PC-3 (cell line): ENCODE results near the gene SEMA3B.

ENCODE experiments used
- EZH2 ChIP-seq: fragments of 300-600 bp; sonication (generic); IDR thresholded peaks from one replicate; pipeline ENCODE4 v1.6.1; 2017; ENCODE audit warnings: antibody characterized with exemption, mild to moderate bottlenecking, low read length; ENCODE audit not compliant: unreplicated experiment
- EZH2phosphoT487 ChIP-seq: fragments of 300-600 bp; sonication (generic); IDR thresholded peaks from 2 replicates; pipeline ENCODE4 v1.6.1; 2018; ENCODE audit warnings: mild to moderate bottlenecking, antibody characterized with exemption, low read length, borderline replicate concordance
- TF ChIP-seq, protein P1 (sequence below): fragments of 300-600 bp; sonication (generic); conservative IDR thresholded peaks from 2 replicates; pipeline ENCODE4 v1.5.1; 2017; ENCODE audit warnings: antibody characterized with exemption, low read depth, mild to moderate bottlenecking, low read length

DNA sequence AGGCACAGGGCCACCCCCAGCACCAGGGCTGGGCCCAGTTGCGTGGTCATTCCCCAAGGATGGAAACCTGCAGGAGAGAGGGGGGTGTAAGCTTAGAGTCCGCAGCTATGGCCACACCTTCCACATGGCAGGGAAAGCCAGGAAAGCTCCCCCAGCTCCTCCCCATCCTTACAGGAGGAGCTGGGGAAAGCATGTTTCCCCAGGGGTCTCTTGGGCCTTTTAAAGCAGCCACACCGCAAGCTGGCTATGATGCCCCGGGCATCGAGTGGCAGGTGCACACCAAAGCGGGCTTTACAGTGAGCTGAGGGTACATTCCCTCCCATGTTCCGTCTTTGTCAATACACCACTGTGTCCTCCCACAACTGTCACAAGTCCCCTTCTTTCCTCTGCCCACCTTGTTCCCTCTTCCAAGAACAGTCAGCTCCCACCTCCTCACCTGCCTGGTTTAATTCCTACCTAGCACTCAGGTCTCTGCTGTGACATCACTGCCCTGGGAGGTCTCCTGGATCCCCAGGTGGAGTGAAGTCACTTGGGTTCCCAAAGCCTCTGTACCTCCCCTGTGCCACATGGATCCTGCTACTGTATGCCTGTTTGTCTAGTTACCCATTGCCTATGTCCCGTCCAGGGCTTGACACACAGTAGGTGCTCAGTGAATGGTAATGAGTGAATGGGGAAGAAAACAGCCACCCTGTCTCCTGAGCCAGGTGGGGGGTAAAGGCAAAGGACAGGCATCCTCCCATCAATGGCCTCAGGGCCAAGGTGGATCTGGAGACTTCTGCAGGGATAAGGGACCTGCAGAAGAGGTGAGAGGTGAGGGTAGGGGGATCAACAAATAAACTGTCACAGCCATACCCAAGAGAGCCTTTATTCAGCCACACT is 26.8 kb downstream of the SEMA3B start:
- TF ChIP-seq EZH2 (no peak), EZH2phosphoT487 (no peak)
- TF ChIP-seq, protein P1, sequence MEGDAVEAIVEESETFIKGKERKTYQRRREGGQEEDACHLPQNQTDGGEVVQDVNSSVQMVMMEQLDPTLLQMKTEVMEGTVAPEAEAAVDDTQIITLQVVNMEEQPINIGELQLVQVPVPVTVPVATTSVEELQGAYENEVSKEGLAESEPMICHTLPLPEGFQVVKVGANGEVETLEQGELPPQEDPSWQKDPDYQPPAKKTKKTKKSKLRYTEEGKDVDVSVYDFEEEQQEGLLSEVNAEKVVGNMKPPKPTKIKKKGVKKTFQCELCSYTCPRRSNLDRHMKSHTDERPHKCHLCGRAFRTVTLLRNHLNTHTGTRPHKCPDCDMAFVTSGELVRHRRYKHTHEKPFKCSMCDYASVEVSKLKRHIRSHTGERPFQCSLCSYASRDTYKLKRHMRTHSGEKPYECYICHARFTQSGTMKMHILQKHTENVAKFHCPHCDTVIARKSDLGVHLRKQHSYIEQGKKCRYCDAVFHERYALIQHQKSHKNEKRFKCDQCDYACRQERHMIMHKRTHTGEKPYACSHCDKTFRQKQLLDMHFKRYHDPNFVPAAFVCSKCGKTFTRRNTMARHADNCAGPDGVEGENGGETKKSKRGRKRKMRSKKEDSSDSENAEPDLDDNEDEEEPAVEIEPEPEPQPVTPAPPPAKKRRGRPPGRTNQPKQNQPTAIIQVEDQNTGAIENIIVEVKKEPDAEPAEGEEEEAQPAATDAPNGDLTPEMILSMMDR, result no peak
